KMS-11 (cell line): ENCODE results near the gene SAPCD1.

Experiments
- H2AFZ ChIP-seq: fragments of 200-600 bp; sonication (generic); 2 replicates; pipeline ENCODE4 v1.6.1; 2016; ENCODE audit warnings: antibody characterized with exemption, mixed run types, low read depth
- H3K27ac ChIP-seq: fragments of 200-600 bp; sonication (generic); 2 replicates; pipeline ENCODE4 v1.6.1; 2016; ENCODE audit warnings: mild to moderate bottlenecking, mixed run types
- H3K27me3 ChIP-seq: fragments of 200-600 bp; sonication (generic); 2 replicates; pipeline ENCODE4 v1.6.1; 2017; ENCODE audit warnings: mild to moderate bottlenecking, low read depth, mixed run types, moderate library complexity; ENCODE audit not compliant: insufficient read depth
- H3K36me3 ChIP-seq: fragments of 200-600 bp; sonication (generic); 2 replicates; pipeline ENCODE4 v1.6.1; 2017; ENCODE audit warnings: mild to moderate bottlenecking, mixed run types; ENCODE audit not compliant: insufficient read depth
- H3K4me1 ChIP-seq: fragments of 200-600 bp; sonication (generic); 2 replicates; pipeline ENCODE4 v1.6.1; 2016; ENCODE audit warnings: mild to moderate bottlenecking, low read depth, mixed run types; ENCODE audit not compliant: poor library complexity, severe bottlenecking
- H3K4me2 ChIP-seq: fragments of 200-600 bp; sonication (generic); 2 replicates; pipeline ENCODE4 v1.7.0; 2016; ENCODE audit warnings: mild to moderate bottlenecking, mixed run types
- H3K4me3 ChIP-seq: fragments of 200-600 bp; sonication (generic); IDR thresholded peaks from 2 replicates; pipeline ENCODE4 v1.6.1; 2017; ENCODE audit warnings: low read depth, low read length, mixed read lengths; ENCODE audit not compliant: insufficient read depth
- H3K79me2 ChIP-seq: fragments of 200-600 bp; sonication (generic); 2 replicates; pipeline ENCODE4 v1.6.1; 2016; ENCODE audit warnings: low read depth, mixed run types; ENCODE audit not compliant: insufficient read depth
- H3K9ac ChIP-seq: fragments of 200-600 bp; sonication (generic); 2 replicates; pipeline ENCODE4 v1.6.1; 2016; ENCODE audit warnings: mild to moderate bottlenecking, mixed run types
- H4K20me1 ChIP-seq: fragments of 200-600 bp; sonication (generic); 2 replicates; pipeline ENCODE4 v1.6.1; 2016; ENCODE audit warnings: mild to moderate bottlenecking, mixed run types; ENCODE audit not compliant: insufficient read depth
- TF ChIP-seq, protein P1 (sequence below): fragments of 200-600 bp; sonication (generic); conservative IDR thresholded peaks from 2 replicates; pipeline ENCODE4 v1.6.1; 2017; ENCODE audit warnings: low read depth, mild to moderate bottlenecking, antibody characterized with exemption, low read length, moderate library complexity, mixed read lengths

Gene SAPCD1

GRCh38 chr6:31784098-31784925 is 21.9 kb downstream of the SAPCD1 start:
- H4K20me1 ChIP-seq: no peaks in the 10 kb centered on the region
- no peak overlapping the region for H3K4me3 ChIP-seq
- no peaks in the 10 kb centered on the region for H3K79me2 ChIP-seq
- no peak overlapping the region for H3K4me2 ChIP-seq
- no peak overlapping the region for H2AFZ ChIP-seq
- TF ChIP-seq, protein P1, sequence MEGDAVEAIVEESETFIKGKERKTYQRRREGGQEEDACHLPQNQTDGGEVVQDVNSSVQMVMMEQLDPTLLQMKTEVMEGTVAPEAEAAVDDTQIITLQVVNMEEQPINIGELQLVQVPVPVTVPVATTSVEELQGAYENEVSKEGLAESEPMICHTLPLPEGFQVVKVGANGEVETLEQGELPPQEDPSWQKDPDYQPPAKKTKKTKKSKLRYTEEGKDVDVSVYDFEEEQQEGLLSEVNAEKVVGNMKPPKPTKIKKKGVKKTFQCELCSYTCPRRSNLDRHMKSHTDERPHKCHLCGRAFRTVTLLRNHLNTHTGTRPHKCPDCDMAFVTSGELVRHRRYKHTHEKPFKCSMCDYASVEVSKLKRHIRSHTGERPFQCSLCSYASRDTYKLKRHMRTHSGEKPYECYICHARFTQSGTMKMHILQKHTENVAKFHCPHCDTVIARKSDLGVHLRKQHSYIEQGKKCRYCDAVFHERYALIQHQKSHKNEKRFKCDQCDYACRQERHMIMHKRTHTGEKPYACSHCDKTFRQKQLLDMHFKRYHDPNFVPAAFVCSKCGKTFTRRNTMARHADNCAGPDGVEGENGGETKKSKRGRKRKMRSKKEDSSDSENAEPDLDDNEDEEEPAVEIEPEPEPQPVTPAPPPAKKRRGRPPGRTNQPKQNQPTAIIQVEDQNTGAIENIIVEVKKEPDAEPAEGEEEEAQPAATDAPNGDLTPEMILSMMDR: no peak
- peaks cover 11% of the 10 kb centered on the region; the same call in 1 of the 2 replicates for H3K36me3 ChIP-seq
- H3K27ac ChIP-seq: no peak overlapping the region
- no peak overlapping the region for H3K9ac ChIP-seq
- H3K27me3 ChIP-seq: no peaks in the 10 kb centered on the region
- peaks cover 23% of the 10 kb centered on the region for H3K4me1 ChIP-seq

- H3K79me2 ChIP-seq: peaks cover 4% of the 10 kb centered on the region; the same call in 1 of the 2 replicates
Measured at GRCh38 chr6:31785475-31785874, 23.0 kb downstream of the SAPCD1 start.

GRCh38 chr6:31791324-31792089 is 29.1 kb downstream of the SAPCD1 start:
- Histone ChIP-seq H3K9ac (no peak overlapping the region), H3K4me1 (peaks cover 67% of the 10 kb centered on the region)

More at GRCh38 chr6:31785475-31785874, 23.0 kb downstream of the SAPCD1 start:
- no peak overlapping the region for H2AFZ ChIP-seq
- TF ChIP-seq, protein P1: no peak
- H3K9ac ChIP-seq: no peak overlapping the region
- H3K4me3 ChIP-seq: no peak overlapping the region
- peaks cover 11% of the 10 kb centered on the region; the same call in 1 of the 2 replicates for H3K36me3 ChIP-seq
- H3K4me2 ChIP-seq: no peak overlapping the region
- peaks cover 35% of the 10 kb centered on the region for H3K4me1 ChIP-seq
- H3K27me3 ChIP-seq: no peaks in the 10 kb centered on the region
- H3K27ac ChIP-seq: no peak overlapping the region
- no peaks in the 10 kb centered on the region for H4K20me1 ChIP-seq

DNA sequence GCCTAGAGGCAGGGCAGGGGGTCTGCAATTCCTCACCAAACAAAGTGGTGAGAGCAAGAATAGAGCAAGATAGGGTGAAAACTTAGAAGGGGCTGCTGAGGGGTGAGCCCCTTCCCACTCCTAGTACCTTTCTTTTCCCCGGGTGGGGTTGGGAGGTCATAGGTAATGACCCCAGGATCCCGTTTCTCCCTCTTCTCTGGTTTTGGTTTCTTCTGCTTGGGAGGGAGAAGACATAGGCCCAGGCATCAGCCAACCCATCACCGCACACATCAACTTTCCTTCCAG is 29.6 kb downstream of the SAPCD1 start:
- no peak overlapping the region for H3K4me3 ChIP-seq
- H3K4me1 ChIP-seq: peaks cover 67% of the 10 kb centered on the region
- H3K79me2 ChIP-seq: peaks cover 37% of the 10 kb centered on the region
- no peaks in the 10 kb centered on the region for H3K27me3 ChIP-seq
- H3K4me2 ChIP-seq: no peak overlapping the region
- no peak overlapping the region for H3K27ac ChIP-seq
- H2AFZ ChIP-seq: no peak overlapping the region
- H4K20me1 ChIP-seq: no peaks in the 10 kb centered on the region
- TF ChIP-seq, protein P1: no peak
- no peak overlapping the region for H3K9ac ChIP-seq
- no peaks in the 10 kb centered on the region; the same call in 1 of the 2 replicates for H3K36me3 ChIP-seq

More at GRCh38 chr6:31791324-31792089, 29.1 kb downstream of the SAPCD1 start:
- Histone ChIP-seq H3K27me3 (no peaks in the 10 kb centered on the region), H4K20me1 (no peaks in the 10 kb centered on the region), H3K4me2 (no peak overlapping the region), H2AFZ (no peak overlapping the region), H3K4me3 (no peak overlapping the region), H3K79me2 (peaks cover 37% of the 10 kb centered on the region), H3K36me3 (no peaks in the 10 kb centered on the region; the same call in 1 of the 2 replicates), H3K27ac (no peak overlapping the region)
- TF ChIP-seq, protein P1: peak; percentile 61
